Measurements from ENCODE around the gene ATP13A2.

- TF ChIP-seq EZH2 (IDR thresholded peaks at IDR 0.05; ENCODE audit: borderline replicate concordance, low read depth, low read length, poor library complexity, severe bottlenecking) (no peak), CTCF (conservative IDR thresholded peaks at IDR 0.05; ENCODE audit: low read depth, low read length) (no peak)
These were observed 5.7 kb upstream of the ATP13A2 start for GRCh38 chr1:17017435-17017834.

Measured in A673 (cell line).